HL-60/S4 treated with phorbol 12-myristate 13-acetate at 8.2 ng/mL for 4 days and 3 days (cell line): Measurements from ENCODE around the gene ZNF267.
"Not testable (repeated sequence)": the region's sequence is repeated elsewhere in the genome, so short reads cannot be mapped to it uniquely, and the experiment has no call there.

ENCODE experiments used
- in situ Hi-C: fragments of 300-500 bp; cut with MboI; formaldehyde crosslinking; loops from 2 replicates; pipeline ENCODE4 v1.15.0; 2022; ENCODE audit warnings: low sequenced_read_pairs

The ZNF267 gene

DNA sequence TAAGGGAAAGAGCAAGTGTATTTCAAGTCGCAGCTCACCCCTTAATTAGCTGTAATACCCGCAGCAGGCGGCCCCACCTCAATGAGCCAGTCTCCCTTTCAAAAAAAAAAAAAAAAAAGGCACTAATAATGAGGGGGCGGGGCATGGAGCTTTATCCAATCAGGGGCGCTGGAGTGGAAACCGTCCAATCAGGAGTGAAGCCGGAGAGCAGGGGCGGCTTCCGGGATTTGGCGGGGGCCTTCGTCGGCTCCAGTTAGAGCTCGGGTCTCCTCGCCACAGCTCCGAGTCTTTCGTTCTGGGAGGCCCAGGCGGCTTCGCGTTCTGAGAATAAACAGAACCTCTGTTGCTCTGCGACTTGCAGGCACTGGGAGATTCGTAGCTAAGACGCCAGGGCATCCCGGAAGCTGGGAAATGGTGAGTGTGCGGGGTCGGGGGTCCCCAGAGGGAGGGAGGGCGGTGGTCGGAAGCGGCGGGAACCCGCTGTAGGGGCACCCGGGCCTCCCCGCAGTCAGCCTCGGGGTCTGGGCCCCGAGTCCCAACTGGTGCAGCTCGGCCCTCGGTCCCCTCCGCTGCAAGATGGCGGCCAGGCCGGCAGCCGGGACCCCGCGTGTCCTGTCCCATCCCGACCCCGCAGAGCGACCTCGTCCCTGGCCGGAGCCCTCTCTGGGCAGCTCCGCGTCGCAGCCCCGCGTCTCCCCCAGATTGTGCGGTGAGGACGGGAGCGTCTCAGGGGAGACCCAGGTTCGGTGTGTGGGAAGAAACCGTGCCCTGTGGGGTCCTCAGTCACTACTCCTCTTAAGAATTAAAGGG lies at the start of gene ZNF267:
Gene ZNF267 (plus strand): TSS at position 252 of the 810 bp plus-strand sequence. CDS start 160 bp downstream, at position 412.
- in situ Hi-C loops, result loop anchor here (25.0 kb wide), 2 partner anchors 411 to 911 kb away; partner anchors contain the start of genes ARMC5, SETD1A and TGFB1I1

GRCh38 chr16:31833047-31833446 lies 40.6 kb upstream of the ZNF267 start:
- in situ Hi-C loops, result no loop called here

- in situ Hi-C loops, result not testable (repeated sequence)
These were observed 37.2 kb upstream of the ZNF267 start for GRCh38 chr16:31836396-31836795.

GRCh38 chr16:31842864-31843263 lies 30.7 kb upstream of the ZNF267 start:
- in situ Hi-C loops, result no loop called here

GRCh38 chr16:31848572-31848971 lies 25.0 kb upstream of the ZNF267 start:
- in situ Hi-C loops, result not testable (repeated sequence)

DNA sequence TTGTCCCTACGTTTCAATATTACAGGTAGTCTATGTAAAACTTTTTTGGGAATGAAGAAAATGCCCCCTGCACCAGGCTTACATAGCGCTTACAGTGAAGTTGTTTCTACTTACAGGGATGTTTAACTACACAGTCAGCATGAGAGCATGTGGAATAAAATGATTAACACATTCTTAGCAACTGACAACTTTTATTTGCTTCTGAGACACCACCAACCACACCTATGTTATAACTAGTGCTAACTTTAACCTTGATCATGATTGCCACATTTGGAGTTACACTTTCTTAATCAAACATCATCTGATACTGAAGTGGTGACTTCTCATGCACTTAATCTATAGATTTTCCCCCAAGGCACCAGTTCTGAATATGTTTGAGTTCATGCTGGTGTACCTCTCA lies 20.3 kb upstream of the ZNF267 start:
- in situ Hi-C loops, result loop anchor here (25.0 kb wide), 2 partner anchors 391 to 891 kb away; partner anchors contain the start of genes ARMC5, SETD1A and TGFB1I1

GRCh38 chr16:31860508-31860907 lies 13.1 kb upstream of the ZNF267 start:
- in situ Hi-C loops, result loop anchor here (25.0 kb wide), 2 partner anchors 398 to 898 kb away; partner anchors contain the start of genes ARMC5, SETD1A and TGFB1I1

DNA sequence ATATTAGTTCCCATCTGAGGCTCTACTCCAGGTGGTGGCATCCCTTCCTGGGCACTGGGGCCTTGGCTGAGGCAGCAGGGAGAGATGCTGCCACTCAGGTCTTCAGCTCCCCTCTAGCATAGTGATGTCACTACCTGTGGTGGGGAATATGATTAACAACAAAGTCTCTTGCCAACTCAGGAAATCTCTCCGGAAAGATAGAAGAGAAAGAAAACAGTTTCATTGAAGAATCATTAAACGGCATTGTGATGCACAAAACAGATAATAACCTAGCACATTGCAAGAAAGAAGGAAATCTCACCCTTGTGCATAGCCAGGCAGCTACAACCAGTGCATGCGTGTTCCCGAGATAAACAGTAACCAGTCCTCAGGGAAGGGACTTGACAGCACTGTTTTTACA lies 12.2 kb upstream of the ZNF267 start:
- in situ Hi-C loops, result loop anchor here (25.0 kb wide), 2 partner anchors 399 to 899 kb away; partner anchors contain the start of genes ARMC5, SETD1A and TGFB1I1

GRCh38 chr16:31862761-31863160 lies 10.8 kb upstream of the ZNF267 start:
- in situ Hi-C loops, result loop anchor here (25.0 kb wide), 2 partner anchors 400 to 900 kb away; partner anchors contain the start of genes ARMC5, SETD1A and TGFB1I1

GRCh38 chr16:31868164-31868563 lies 5.4 kb upstream of the ZNF267 start:
- in situ Hi-C loops, result loop anchor here (25.0 kb wide), 2 partner anchors 406 to 906 kb away; partner anchors contain the start of genes ARMC5, SETD1A and TGFB1I1

DNA sequence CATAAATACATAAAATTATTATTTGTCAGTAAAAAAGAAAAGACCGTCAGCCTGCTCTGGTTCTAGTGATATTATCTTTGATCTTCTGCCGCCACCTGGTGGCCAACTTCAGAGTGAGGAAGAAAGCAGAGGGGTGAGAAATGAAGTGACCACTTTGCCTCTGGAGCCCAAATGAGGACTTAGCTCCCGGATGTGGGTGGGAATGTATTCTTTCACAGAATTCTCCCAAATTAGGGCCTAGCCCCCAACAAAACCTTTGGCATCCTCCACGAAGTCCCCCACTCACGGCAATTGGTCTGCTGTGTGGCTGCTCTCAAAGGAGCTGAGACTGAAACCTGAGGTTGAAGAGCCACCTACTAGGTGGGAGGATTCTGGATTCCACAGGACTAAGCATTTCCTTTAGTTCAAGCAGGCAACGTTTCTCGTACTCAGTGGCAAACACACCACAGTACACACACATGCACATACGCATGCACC lies 4.9 kb upstream of the ZNF267 start:
- in situ Hi-C loops, result loop anchor here (25.0 kb wide), 2 partner anchors 406 to 906 kb away; partner anchors contain the start of genes ARMC5, SETD1A and TGFB1I1

GRCh38 chr16:31869511-31870201 lies 4.0 kb upstream of the ZNF267 start:
- in situ Hi-C loops, result loop anchor here (25.0 kb wide), 2 partner anchors 407 to 907 kb away; partner anchors contain the start of genes ARMC5, SETD1A and TGFB1I1

DNA sequence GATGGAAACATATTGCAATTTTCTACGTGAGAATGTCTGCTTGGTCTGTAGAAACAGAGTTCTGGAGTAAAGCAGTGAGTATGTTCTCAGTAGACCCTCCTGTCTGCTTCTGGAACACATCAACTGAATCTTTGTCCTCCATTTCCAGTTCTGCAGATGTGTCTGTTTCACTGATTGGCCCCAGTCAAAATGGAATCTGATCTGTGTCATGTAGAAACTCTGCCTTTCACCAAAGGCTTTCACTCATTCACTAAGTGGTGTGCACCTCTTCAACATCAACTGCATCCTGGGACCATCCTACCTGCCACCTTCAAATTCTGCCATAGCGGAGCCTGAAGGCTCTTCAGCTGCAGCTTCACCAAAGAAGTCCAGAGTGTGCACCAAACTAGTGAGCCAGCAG lies 2.8 kb upstream of the ZNF267 start:
- in situ Hi-C loops, result loop anchor here (25.0 kb wide), 2 partner anchors 409 to 909 kb away; partner anchors contain the start of genes ARMC5, SETD1A and TGFB1I1

DNA sequence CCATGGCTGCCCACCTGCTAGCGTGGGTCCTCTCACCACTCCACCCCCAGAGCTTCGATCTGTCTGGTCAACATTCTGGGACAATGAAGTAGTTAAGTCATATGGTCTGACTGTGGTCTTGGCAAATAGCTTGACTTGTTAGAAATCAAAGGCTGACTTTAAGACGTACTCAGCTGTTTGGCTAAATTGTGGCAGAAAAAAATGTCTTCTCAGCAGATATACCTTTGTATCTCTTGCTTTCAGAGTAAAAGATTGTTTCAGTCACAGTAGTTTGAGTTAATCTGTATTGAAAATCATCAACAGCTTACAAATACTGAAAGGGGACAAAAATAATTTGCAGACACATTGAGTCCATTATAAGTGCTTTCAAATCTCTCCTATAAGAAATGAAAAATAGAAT lies 2.1 kb upstream of the ZNF267 start:
- in situ Hi-C loops, result loop anchor here (25.0 kb wide), 2 partner anchors 409 to 909 kb away; partner anchors contain the start of genes ARMC5, SETD1A and TGFB1I1

DNA sequence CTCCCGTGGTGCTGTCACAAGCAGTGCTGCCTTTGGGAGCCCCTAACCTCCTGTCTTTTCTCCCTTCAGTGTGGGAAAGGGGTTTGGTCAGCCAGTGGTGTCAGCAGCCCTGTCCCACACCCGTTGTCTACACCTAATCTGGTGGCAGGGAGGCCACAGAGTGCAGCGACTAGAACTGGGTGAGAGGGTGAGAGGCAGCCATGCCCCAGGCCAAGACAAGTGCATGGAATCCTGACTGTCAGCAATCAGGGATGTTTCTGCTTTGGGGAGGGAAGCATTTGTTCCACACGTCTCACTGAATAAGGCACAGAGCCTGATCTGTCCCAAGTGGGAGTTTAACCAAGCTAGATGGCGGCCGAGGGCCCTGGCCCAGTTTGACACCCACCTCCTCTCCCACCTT lies 1.4 kb upstream of the ZNF267 start:
- in situ Hi-C loops, result loop anchor here (25.0 kb wide), 2 partner anchors 410 to 910 kb away; partner anchors contain the start of genes ARMC5, SETD1A and TGFB1I1

GRCh38 chr16:31874366-31875111 lies 932 bp downstream of the ZNF267 start:
- in situ Hi-C loops, result loop anchor here (25.0 kb wide), 2 partner anchors 412 to 912 kb away; partner anchors contain the start of genes ARMC5, SETD1A and TGFB1I1

DNA sequence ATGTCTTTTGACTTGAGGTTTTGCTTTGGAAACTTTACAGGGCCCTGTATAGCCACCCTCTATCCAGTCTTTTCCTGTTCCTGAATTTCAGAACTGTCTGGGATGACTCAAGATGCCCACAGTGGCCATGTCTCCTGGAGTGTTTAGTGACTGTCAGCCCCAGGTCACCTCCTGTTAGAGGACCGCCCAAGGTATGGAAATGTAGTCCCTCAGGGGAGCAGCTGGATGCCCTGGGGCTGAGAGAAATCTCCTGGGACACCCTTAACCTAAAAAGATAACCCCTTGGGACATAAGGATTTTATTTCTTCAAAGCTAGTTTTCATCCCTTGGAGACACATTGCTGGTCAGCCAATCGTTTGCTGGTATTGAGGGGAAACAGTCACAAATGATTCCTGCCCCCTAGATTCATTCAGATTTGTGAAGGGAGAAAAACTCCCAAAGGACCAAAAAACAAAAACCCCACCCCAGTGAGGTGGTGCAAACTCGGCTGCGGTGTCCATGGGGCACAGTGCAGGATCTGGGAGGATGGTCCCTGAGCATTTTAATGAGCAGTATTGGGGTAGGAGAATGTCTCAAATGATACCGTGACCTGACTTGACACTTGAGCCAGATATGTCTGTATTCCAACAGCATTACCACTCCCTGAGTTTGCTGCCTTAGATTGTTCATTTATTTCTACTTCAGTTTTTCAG lies 1.7 kb downstream of the ZNF267 start:
- in situ Hi-C loops, result no loop called here

- in situ Hi-C loops, result no loop called here
These were observed 2.4 kb downstream of the ZNF267 start for GRCh38 chr16:31875928-31876547.
